Esophagus (tissue), 2 donors: Measurements from ENCODE around the gene CGA. TPM values are rescaled to one million over a fixed set of nuclear protein-coding genes. Genes with fewer than 3 reads are reported as not detected.

Source experiments
- H3K27ac ChIP-seq, 2 donors: one replicate each; pipeline ENCODE4 v1.5.1; 2013; ENCODE audit warnings: low read depth in 2 of 2, mild to moderate bottlenecking in 2 of 2, inconsistent platforms in 1 of 2, low read length in 1 of 2, moderate library complexity in 1 of 2
- H3K27me3 ChIP-seq, 2 donors: one replicate each; pipeline ENCODE4 v1.6.1; 2013; ENCODE audit warnings: low read length in 2 of 2, control low read depth in 1 of 2, mild to moderate bottlenecking in 1 of 2; ENCODE audit not compliant: insufficient read depth in 2 of 2, control insufficient read depth in 1 of 2
- H3K36me3 ChIP-seq, 2 donors: one replicate each; pipeline ENCODE4 v1.6.1; 2013; ENCODE audit warnings: low read length in 1 of 2; ENCODE audit not compliant: control insufficient read depth in 2 of 2, insufficient read depth in 2 of 2
- H3K4me1 ChIP-seq, 2 donors: one replicate each; pipeline ENCODE4 v1.6.1; 2013; ENCODE audit warnings: low read length in 1 of 2; ENCODE audit not compliant: control insufficient read depth in 2 of 2, insufficient read depth in 2 of 2
- H3K4me3 ChIP-seq, 2 donors: one replicate each; pipeline ENCODE4 v1.5.1; 2013; ENCODE audit warnings: low read length in 2 of 2, mild to moderate bottlenecking in 2 of 2, low read depth in 1 of 2, moderate library complexity in 1 of 2
- H3K9me3 ChIP-seq, 2 donors: one replicate each; pipeline ENCODE4 v1.6.1; 2013; ENCODE audit warnings: mild to moderate bottlenecking in 2 of 2, low read depth in 1 of 2, low read length in 1 of 2, moderate library complexity in 1 of 2; ENCODE audit not compliant: control insufficient read depth in 2 of 2, insufficient read depth in 1 of 2
- WGBS, 2 donors: extraction: QIAGEN DNeasy Blood & Tissue Kit; methylation state at CpG; one replicate each; pipeline ENCODE4 v1.1.7; 2013; 5-methylcytosine and 5-hydroxymethylcytosine counted together
- polyA plus RNA-seq, 2 donors: library from polyadenylated mRNA; stranded (reverse); fragments of 200-250 nt; gene quantifications; one replicate each; pipeline ENCODE4 v1.2.3, GENCODE V29; 2013
- donor health status: healthy with polysubstance abuse.
- donor health status: Bipolar disorder and iron deficiency.

The CGA gene
- polyA plus RNA-seq, 2 donors, result not detected

DNA sequence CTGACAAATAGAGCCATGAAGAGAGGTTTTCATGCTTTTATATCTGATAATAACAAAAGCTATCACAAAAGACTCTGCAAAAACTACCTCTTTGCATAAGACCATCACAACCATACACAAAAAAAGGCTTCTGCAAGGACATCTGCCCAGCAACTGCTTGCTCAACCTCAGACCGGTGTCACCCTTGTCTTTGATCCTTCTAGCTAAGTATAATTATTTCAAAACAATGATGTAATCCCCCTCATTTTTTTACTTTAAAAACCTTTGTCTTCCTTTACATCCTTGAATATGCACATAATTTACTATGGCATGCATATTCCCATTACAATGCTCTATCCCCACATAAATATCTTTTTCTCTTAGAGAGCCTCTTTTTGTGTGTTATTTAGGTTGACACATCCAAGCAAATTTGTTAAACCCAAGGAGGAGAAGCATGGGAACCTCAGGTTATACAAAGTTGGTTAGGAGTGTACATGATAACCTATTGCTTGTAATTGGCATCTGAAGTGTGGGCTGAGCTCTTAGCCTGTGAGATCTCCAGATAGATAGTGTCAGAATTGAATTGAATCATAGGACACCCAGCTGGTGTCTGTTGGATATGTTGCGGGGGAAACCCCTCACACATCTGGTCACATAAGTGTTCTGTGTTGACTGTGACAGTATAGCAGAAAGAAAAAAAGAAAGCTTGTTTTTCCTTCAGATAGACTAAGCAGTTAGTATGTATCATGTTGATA lies 20.7 kb upstream of the CGA start:
- Histone ChIP-seq H3K27ac (no peak overlapping the region), H3K27me3 (no peaks in the 10 kb centered on the region), H3K36me3 (no peaks in the 10 kb centered on the region), H3K4me1 (no peaks in the 10 kb centered on the region), H3K4me3 (no peak overlapping the region), H3K9me3 (no peaks in the 10 kb centered on the region)
- 69 to 76% methylated on average over 2 of the region's 2 CpGs for WGBS, 2 donors

DNA sequence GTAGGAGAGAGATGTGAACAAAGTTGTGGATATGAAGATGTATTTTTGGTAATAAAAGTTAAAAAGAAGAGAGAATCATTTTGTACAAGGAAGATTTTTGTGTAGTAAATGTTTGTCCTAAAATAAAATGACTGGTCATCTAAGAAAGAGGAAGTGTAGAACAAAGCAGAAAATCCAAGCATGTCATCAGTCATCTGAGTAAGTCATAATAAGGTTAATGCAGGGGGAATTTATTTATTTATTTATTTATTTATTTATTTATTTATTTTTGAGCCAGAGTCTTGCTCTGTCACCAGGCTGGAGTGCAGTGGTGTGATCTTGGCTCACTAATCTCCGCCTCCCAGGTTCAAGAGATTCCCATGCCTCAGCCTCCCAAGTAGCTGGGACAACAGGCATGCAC lies 15.7 kb upstream of the CGA start:
- no peaks in the 10 kb centered on the region for H3K36me3 ChIP-seq
- WGBS, 2 donors, result 93 to 95% methylated on average over 1 of the region's 1 CpG

DNA sequence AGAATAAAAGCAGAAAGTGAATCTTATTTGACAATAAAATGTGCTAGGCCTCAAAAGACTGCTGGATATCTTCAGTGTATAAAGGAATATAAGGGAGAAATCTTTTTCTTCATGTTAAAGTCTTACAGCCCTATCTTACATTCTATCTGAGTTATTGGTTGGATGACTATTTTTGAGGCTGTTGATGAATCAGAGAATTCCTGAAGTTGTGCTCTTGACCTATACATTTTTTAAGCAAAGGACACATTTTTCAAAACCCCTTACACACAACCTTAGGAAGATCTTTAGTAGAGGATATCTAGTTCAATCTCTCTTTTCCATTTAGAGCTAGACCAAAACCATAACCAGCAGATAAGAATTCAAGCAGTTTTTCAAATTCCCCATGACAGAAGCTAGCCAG lies 10.9 kb upstream of the CGA start:
- no peaks in the 10 kb centered on the region for H3K9me3 ChIP-seq

More for the DNA sequence above, 15.7 kb upstream of the CGA start:
- Histone ChIP-seq H3K27me3 (no peaks in the 10 kb centered on the region), H3K9me3 (no peaks in the 10 kb centered on the region), H3K4me1 (no peaks in the 10 kb centered on the region), H3K27ac (no peak overlapping the region), H3K4me3 (no peak overlapping the region)

DNA sequence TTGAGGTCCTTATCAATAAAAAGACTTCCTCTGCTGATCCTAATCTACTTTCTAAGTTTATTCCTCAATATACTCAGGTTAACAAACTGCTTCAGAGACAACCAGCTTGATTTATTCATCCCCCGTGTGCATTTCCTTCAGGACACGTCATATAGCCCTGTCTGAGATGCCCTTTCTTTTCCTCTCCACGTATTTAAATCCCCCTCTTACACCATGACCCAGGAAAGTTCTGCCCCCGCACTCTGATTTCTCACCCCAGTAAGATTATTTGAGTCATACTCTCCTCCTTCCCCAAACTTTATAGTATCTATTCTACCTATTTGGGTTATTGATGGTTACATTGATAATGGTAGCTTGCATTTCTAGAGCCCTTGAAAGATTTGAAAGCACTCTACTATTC lies 9.8 kb upstream of the CGA start:
- Histone ChIP-seq H3K9me3 (no peaks in the 10 kb centered on the region), H3K27me3 (no peaks in the 10 kb centered on the region), H3K27ac (no peak overlapping the region), H3K4me1 (no peaks in the 10 kb centered on the region), H3K36me3 (no peaks in the 10 kb centered on the region), H3K4me3 (no peak overlapping the region)
- 68 to 71% methylated on average over 4 of the region's 4 CpGs for WGBS, 2 donors

More for the DNA sequence above, 10.9 kb upstream of the CGA start:
- no peaks in the 10 kb centered on the region for H3K27me3 ChIP-seq
- no peak overlapping the region for H3K27ac ChIP-seq
- no peak overlapping the region for H3K4me3 ChIP-seq
- no peaks in the 10 kb centered on the region for H3K36me3 ChIP-seq
- no peaks in the 10 kb centered on the region for H3K4me1 ChIP-seq

DNA sequence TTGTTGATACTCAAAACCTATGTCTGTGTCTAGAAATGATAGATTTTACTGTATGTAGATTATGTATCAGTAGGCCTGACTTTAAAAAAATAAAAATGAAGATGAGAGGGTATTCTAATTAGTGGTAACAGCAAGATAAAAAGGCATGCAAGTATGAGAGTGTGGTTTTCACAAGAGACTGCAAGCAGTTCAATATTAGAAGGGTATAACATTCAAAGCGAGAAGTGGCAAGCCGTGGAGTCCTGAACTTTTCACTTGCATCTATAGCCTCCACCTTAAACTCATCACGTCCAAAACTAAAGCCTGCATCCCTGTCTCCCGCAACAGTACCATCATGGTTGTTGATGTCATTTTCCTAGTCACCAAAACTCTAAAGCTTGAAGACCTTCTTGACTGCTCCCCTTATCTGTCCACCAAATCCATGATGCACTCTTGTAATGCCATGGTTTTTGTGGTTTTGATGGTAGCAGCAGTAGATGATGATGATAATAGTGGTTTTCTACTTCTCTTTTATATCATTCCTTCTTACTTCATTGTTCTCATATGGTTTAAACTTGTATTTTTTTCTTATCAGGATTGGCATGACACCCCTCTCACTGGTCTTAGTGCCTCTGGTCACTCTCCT lies 9.2 kb upstream of the CGA start:
- 87% methylated on average over 4 of the region's 4 CpGs for WGBS, 2 donors
- H3K4me3 ChIP-seq, result no peak overlapping the region
- H3K27me3 ChIP-seq, result no peaks in the 10 kb centered on the region
- H3K36me3 ChIP-seq, result no peaks in the 10 kb centered on the region
- H3K27ac ChIP-seq, result no peak overlapping the region
- H3K4me1 ChIP-seq, result no peaks in the 10 kb centered on the region
- H3K9me3 ChIP-seq, result no peaks in the 10 kb centered on the region

DNA sequence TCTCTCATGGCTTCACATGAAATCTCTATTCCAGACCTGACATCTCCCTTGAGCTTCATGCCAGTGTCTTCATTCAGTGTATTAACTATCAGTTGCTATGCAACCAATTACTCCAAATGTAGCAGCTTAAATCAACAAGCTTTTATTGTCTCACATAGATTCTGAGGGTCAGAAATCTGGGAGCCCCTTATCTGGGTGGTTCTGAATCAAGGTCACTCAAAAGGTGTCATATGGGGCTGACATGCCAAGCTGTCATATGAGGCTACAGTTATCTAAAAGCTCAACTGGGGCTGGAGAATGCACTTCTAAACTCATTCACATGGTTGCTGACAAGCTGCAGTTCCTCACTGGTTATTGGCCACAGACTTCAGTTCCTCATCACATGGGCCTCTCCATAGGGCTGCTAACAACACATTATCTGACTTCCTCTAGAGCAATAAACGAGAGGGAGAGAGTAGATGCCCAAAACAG lies 7.3 kb upstream of the CGA start:
- Histone ChIP-seq H3K27me3 (no peaks in the 10 kb centered on the region), H3K36me3 (no peaks in the 10 kb centered on the region), H3K27ac (no peak overlapping the region), H3K9me3 (no peaks in the 10 kb centered on the region), H3K4me3 (no peak overlapping the region), H3K4me1 (no peaks in the 10 kb centered on the region)
- 17 to 26% methylated on average over 1 of the region's 1 CpG for WGBS, 2 donors

DNA sequence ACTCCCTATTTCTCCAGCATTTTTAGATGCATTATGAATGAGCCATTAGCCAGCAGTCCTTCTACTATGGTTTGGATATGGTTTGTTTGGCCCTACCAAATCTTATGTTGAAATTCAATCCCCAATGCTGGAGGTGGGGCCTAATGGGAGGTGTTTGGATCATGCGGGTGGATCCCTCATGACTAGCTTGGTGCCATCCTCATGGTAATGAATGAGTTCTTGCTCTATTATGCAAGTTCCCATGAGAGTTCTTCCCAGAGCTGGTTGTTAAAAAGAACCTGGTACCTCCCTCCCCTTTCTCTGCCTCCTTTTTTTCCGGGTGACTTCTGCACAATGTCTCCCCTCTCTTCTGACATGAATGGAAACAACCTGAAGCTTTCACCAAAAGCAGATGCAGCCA lies 6.2 kb upstream of the CGA start:
- Histone ChIP-seq H3K9me3 (no peaks in the 10 kb centered on the region), H3K4me1 (no peaks in the 10 kb centered on the region), H3K4me3 (no peak overlapping the region), H3K27ac (no peak overlapping the region), H3K36me3 (no peaks in the 10 kb centered on the region), H3K27me3 (no peaks in the 10 kb centered on the region)
- WGBS, 2 donors, result 78 to 85% methylated on average over 2 of the region's 2 CpGs

DNA sequence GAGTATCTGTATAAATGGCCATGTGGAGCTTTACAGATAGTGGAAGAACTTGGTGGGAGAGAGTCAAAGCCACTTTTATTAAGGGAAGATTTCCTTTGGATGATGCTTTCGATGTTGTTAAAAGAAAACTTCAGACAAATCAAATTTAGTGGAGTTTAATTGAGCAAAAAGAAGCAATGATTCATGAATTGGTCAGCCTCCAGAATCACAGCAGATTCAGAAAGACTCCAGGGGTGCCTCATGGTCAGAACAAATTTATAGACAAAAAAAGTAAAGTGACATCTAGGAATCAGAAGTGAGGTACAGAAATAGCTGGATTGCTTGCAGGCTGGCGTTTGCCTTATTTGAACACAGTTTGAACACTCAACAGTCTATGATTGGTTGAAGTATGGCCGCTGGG lies 5.3 kb upstream of the CGA start:
- Histone ChIP-seq H3K4me3 (no peak overlapping the region), H3K4me1 (no peaks in the 10 kb centered on the region)
- 77 to 88% methylated on average over 3 of the region's 3 CpGs for WGBS, 2 donors

DNA sequence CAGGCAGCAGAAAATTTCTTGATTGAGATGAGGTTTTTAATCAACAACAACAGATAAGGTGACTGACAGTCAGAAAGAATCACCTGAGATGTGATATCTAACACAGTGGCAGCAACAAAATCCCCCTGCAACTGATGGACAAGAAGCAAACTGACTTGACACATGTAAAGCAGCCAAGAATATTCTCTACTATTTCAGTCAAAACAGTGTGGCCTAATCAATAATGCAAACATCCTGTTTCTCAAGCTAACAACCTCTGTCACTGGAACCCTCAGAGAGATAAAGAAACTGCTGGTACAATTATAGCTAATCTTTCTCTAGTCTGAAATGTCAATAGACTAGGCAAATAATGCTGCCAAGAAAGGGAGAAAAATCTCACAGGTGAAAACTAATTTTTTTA lies 4.6 kb upstream of the CGA start:
- H3K27ac ChIP-seq, result no peak overlapping the region
- no peak overlapping the region for H3K4me3 ChIP-seq
- H3K9me3 ChIP-seq, result no peaks in the 10 kb centered on the region
- H3K36me3 ChIP-seq, result no peaks in the 10 kb centered on the region
- no peaks in the 10 kb centered on the region for H3K4me1 ChIP-seq
- no peaks in the 10 kb centered on the region for H3K27me3 ChIP-seq

More for the DNA sequence above, 5.3 kb upstream of the CGA start:
- Histone ChIP-seq H3K27ac (no peak overlapping the region), H3K9me3 (no peaks in the 10 kb centered on the region), H3K27me3 (no peaks in the 10 kb centered on the region), H3K36me3 (no peaks in the 10 kb centered on the region)

DNA sequence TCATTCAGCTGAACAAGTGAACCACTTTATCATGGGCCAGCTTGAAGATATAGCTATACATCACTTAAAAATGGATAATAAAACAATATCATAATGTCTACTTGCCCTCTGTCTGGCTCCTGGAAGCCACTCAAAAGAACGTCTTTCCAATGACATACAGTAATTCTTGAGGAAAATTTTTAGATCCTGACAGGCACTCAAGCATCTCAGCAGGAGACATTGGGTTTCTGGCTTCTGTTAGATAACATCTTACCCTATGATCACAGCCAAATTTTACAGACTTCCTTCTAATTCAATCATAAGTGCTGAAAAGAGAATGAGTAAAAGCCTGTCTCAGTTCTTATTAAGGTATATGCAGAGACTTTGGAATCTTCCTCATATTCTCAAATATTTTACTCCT lies 330 bp downstream of the CGA start:
- Histone ChIP-seq H3K27ac (no peak overlapping the region), H3K27me3 (no peaks in the 10 kb centered on the region), H3K4me1 (no peaks in the 10 kb centered on the region), H3K4me3 (no peak overlapping the region), H3K36me3 (no peaks in the 10 kb centered on the region), H3K9me3 (no peaks in the 10 kb centered on the region)
- 66 to 68% methylated on average over 1 of the region's 1 CpG for WGBS, 2 donors
